ENCODE data around the gene SMC1B.
"Not testable (repeated sequence)": the region's sequence is repeated elsewhere in the genome, so short reads cannot be mapped to it uniquely, and the experiment has no call there.

The SMC1B gene

DNA sequence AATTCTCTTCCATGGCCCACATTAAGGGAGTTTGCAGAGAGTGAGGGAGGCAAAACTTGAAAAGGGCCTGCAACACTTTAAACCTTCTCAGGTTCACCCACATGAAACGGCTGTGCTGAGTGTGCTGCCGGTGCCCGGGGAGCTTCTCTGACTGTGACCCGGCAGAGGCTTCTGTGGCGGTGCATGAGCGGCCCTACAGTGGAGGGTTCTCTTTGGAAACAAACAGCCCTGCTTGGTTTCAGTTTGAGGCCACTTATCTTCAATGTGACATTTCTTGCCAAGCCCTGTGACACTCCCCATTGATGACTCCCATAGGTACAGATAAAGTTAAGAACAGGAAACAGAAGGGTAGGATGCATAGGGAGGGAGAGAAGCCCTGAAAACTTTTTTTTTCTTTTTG is 71.9 kb downstream of the SMC1B start:
- DNase-seq (ENCODE audit: low read depth): no peak

DNA sequence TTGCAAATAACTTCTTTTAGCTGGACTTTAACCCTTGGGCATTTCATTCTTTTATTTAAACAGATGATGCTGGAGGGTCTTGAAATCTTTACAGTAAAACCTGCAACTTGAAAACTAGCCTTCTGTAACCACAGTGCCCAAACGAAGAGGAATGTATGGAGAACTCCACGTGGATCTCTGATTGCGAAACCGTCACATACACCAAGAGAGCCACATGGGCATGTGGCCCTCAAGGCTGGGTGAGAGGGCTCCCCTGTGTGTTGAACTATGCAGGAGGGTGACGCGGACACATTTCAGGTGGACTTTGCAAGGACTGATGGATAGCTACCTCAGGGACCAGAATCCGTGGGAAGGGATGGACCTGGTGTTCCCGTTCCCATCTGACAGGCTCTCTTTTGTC is 73.1 kb downstream of the SMC1B start:
- DNase-seq (ENCODE audit: low read depth): no peak

DNA sequence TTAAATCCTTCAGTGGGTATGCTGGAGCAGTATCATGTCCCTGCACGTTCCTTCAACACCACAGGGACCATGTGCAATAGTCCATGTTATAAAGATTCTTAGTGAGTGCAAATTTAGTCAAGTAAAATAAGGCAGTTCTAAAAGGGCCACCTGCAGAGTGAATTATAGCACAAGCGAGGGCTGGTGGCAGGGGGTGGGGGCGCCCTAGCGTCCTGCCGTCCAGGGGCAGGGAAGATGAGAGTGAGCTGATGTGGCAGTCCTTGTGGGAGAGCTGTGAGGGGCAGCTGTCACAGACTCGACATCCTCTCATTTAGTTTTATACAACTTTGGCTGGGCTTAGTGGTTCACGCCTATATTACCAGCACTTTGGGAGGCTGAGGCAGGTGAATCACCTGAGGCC is 74.6 kb downstream of the SMC1B start:
- no peak for DNase-seq (ENCODE audit: low read depth)

DNA sequence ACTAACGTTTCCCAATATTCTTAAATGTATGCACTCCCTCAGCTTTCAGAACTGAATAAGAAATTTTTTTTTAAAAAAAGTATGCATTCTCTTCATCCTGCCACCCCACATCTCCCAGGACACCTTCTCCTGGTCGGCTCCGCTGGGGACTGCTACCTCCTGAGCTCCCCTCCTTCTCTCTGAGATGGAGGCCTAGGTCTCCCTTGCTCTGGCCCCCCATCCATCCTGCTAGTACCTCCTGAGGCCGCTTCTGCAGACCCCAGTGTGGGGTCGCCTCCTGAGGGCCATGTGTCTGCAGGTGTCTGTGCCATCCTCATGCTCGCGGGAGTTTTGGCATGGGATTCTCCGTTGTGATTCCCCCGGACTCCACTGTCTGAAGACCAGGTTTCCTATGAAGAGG is 75.9 kb downstream of the SMC1B start:
- DNase-seq (ENCODE audit: low read depth): no peak

DNA sequence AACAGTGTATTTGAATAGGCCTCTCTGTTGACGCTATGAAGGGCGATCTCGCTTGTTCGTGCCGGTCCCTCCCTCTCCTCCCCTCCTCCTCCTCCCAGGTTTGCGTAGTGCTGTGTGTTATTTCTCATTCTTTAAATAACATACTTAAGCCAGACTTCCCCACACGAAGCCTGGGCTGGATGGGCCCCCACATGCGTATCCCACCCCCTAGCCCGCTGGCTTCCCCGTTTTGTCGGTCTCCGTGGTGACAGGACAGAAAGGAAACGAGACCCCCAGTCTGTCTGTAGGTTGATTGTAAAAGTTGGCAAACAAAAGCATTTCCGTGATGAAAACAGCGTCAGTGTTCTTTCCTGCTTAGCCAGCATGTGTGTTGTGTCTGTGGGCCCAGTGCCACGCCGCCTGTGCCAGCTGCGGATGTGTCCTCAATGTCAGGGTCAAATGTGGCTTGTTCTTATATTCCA is 76.4 kb downstream of the SMC1B start:
- no peak for DNase-seq (ENCODE audit: low read depth)

DNA sequence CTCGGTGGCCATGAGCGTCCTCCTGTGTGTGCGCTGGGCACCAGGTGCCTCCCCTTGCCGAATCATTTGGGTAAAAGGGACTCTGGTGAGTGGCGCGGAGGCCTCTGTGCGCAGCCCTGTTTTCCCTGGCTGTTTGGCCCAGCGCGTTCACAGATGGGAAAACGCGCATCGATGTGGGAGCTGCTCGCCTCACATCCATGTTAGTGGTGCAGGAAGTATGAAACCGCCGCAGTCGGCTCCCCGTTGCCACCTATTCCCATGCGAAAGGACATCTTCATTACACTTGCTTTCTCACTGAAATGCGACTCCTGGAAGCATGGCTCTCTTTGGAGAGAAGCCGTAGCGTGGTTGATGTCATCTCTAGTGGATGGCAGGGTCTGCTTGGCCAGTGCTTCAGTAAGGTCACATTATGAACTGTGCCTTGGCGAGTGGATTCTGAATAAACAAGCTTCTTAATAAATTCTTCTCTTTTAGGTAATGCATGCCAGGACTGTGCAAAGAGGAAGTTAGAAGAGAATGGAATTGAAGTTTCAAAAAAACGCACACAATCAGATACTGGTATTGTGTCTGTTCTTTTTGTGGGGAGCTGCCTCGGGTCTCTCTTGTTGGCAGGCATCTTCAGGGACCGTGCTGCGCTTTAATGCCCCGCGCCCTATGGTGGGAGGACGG is 77.4 kb downstream of the SMC1B start:
- no peak for DNase-seq (ENCODE audit: low read depth)

DNA sequence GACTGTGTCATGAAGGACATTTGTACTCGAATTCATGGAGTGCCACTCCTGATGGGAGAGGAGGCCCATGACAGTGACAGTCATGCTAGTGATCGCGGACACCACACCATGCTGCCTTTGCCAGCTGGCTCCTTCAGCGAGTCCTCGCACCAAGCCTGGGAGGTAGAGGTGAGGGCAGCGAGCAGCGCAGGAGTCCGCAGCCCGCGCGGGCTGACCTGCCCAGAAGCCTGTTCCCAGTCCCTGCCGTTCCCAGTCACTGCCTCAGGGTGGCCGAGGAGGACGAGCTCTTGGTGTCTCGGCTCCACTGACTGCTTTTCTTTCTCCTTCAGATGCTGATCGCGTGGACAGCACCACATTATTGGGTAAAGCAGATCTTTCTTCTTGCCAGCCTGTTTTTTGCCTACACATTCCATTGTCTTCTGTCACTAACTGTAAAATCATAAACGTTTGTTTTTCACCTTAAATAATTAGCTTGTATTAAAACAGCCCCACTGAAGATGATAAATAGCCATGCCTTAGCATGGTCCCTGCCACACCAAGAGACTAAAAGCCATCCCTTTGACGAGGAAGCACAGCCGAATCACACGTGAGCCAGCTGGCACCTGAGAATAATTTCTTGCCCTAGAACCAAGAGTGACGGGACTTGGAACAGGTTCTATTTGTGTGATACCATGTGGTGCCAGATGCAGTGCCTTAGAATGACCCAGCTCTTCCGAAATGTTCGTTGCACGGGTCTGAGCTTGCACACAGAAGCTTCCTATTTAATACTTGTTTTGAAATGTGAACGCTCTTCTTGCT is 78.2 kb downstream of the SMC1B start:
- DNase-seq (ENCODE audit: low read depth): no peak

DNA sequence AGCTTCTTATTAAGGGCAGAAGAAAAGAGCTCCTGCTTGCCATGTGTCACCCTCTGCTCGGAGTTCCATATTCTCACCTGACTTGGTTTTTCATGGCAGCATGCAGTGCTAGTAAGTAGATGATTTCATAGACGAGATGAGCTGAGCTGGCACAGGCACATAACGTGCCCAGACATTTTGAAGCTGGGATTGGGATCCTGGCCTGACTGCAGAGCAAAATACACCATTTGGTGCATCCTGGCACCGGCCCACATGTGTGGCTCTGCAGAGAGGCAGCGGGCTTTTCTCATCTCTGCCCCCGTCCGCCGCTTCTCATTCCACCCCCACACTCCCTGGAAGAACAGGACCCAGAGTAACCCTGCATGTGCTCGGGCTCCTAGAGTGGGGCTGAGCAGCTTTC is 78.9 kb downstream of the SMC1B start:
- DNase-seq (ENCODE audit: low read depth): no peak

DNA sequence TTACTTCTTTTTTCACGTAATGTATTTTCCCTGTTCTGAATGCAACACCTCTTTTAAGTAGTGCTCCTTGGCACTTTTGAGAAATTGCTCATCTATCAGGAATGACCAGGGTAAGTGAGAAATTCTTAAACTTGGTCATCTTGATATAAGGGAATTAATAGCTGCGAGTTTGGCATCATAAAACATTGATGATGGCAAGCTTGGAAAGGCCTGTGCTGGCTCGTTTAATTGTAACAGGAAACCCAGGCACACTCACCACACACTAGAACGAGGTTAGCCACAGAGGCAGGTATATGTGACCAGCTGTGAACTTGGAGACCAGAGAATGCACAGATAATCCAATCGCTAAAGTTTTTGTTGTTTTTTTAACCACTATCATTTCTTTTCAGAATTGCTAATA is 79.3 kb downstream of the SMC1B start:
- DNase-seq (ENCODE audit: low read depth): no peak

DNA sequence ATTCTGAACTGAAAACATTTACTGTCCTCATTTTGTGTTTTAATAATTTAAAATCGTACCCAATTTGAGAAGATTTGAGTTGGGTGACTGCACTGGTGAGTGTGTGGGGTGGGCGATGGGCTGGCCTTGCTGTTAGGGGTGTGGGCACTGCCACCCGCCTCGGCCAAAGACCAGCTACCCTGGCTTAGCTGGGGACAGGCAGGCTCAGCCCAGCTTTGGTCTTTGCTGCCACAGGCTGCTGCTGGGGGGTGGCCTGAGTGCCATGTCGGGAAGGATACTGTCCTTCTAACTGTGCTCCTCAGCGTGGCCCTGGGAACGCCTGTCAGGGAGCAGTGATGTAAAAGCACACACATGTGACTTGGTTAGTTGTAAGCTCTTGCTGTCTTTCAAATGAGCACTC is 81.4 kb downstream of the SMC1B start:
- DNase-seq (ENCODE audit: low read depth): no peak

DNA sequence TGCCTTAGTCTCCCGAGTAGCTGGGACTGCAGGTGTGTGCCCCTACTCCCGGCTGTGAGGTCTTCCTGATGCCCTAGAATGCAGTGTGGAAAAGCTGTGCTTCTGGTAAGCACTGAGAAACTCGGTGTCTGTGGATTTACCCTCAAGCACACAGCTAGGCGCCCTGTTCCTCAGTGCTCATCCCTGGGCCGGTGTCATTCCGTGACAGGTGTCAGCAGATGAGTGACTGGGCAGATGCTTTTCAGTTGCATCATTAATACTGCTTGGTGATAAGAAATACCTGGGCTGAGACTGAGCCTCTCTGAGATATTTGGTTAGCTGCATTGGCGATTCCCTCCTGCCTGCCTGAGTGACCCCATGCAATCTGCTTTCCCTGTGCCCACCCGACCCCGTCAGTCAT is 81.9 kb downstream of the SMC1B start:
- no peak for DNase-seq (ENCODE audit: low read depth)

DNA sequence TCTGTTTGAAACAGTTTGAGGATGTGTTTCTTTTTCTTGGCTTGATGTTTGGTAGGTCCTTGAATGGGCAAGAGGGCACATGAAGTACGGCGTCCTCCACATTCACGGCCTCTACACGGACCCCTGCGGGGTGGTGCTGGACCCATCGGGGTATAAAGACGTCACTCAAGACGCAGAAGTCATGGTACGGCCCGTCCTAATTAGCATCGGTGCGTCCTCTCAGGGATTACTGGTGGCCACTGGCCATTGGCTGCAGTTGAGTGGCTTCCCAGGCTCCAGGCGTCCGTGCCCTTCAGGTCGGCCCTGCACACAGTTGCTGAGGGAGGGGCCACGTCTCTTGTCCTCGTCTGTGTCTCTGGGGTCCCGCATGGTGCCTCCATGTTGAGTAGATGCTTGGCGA is 82.9 kb downstream of the SMC1B start:
- DNase-seq (ENCODE audit: low read depth): no peak

DNA sequence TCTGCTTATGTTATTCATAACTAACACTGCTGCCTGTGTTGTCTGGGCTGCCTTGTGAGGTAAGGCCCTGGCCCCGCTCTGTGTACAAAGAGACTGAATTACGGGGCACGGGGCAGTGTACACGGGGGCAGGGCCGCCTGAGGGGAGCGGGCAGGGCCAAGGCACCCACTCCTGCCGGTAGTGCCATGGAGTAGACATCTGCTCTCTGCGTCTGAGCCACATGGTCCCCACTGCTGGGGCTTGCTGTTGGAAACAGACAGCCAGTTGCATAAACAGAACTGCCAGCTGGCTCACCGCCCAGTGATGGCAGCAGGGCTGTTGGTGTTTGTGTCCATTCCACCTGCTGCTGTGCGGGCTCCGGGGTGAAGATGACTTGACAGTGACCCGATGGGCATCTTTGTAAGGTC is 83.9 kb downstream of the SMC1B start:
- DNase-seq (ENCODE audit: low read depth): no peak

DNA sequence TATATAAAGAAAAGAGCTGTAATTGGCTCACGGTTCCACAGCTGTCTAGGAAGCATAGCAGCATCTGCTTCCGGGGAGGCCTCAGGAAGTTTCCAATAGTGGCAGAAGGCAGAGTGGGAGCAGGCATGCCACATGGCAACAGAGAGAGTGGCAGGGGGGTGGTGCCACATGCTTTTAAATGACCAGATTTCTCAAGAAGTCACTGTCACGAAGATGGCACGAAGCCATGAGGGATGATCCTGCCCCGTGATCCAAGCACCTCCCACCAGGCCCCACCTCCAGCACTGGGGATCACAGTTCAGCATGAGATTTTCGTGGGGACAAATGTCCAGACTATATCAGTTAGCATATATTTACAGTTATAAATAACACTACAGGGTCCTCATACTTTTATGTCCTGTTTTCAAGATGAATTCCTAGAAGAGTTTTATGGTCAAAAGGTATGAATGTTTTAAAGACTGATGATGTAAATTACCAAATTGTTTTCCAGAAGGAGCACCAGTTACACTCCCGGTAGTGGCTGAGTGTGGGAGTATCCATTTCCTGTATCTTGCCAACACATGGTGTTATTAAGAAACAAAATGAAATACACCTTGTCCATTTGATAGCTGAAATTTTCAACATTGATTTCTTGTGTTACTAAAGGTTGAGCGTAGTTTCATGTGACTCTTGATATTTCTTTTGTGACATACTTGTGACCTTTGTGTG is 84.4 kb downstream of the SMC1B start:
- no peak for DNase-seq (ENCODE audit: low read depth)

DNA sequence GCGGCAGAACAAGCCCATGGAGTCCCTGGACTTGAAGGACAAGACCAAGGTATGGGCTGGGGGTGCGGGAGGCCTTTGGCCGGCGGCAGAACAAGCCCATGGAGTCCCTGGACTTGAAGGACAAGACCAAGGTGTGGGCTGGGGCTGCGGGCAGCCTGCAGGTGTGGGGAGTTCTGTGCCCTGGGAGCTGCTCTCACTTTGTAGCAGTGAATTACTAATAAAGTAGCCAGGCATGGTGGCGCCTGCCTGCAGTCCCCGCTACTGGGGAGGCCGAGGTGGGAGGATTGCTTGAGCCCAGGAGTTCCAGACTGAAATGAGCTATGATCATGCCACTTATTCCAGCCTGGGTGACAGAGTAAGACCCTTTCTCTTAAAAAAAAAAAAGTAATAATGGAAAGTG is 85.1 kb downstream of the SMC1B start:
- DNase-seq (ENCODE audit: low read depth): not testable (repeated sequence)

DNA sequence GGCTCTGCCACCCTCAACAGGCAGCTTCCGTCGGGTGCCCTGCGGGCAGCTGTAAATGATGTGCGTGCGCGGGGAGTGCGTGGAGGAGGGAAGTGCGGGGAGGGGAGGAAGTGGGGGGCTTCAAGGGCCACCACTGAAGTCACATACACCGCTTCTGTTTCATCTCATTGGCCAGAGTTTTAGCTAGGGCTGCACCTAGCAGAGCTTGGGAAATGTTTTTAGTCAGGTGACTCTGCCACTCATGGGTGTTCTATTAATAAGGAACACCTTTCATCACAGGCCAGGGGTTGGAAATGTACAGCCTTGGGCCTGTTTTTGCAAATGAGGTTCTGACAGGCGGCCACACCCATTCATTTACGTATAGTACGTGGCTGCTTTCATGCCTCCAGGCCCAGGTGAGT is 89.1 kb downstream of the SMC1B start:
- DNase-seq (ENCODE audit: low read depth): no peak

DNA sequence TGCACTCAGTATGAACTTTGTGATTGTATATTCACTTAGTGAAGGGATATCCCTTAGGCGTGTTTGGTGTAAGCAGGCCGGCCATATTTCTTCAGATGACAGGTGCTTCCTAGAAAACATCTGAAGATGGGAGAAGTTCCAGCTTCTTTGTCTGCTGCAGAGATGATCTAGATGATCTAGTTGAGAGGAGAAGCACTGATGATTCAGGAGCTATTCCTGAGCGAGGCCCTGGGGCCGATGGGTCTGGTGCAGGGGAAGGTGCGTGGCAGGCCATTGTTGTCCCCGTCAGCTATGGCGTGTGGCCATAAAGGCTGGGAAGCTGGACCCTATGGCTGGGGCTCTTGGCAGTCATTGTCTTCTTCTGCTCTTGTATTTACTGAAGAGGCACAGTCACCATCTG is 89.7 kb downstream of the SMC1B start:
- DNase-seq (ENCODE audit: low read depth): no peak

DNA sequence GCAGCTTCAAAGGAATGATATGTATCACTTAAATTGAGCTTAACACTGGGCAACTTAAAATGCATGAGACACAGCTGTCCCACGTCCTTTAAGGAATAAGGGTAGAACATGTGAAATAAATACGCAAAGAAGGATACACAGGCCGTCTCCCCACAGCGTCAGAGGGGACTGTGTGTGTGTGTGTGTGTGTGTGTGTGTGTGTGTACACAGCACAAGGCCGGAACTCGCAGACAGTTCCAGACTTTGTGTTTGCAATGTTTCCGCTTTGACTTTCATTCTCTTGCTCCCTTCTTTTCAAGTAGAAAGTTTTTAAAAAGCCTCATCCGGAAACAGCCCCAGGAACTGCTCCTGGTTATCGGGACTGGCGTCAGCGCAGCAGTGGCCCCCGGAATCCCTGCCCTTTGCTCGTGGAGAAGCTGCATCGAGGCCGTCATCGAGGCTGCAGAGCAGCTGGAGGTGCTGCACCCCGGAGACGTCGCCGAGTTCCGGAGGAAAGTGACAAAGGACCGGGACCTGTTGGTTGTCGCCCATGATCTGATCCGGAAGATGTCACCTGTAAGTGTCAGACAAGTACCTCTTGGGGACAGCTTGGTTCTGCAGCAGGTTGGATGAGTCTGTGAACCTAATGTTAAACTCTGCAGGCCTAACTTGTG is 90.4 kb downstream of the SMC1B start:
- no peak for DNase-seq (ENCODE audit: low read depth)

DNA sequence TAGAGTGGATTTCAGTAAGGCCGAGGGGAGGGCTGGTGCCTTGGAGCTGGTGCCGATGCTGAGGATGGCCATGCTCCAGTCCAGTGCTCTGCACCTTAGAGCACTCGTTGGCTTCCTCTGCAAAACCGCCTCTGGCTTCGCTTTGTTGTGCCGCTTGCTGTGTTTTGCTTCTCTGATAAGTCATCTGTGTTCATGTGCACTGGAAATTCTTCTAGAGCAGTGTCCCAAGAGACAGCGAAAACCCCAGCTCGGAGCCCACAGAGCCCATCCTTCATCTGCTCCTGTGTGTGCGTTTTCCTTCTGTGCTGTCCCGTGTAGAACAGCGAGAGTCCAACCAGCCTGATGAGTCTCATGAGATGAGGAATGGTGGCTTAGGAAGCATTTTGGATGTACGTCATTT is 91.6 kb downstream of the SMC1B start:
- no peak for DNase-seq (ENCODE audit: low read depth)

DNA sequence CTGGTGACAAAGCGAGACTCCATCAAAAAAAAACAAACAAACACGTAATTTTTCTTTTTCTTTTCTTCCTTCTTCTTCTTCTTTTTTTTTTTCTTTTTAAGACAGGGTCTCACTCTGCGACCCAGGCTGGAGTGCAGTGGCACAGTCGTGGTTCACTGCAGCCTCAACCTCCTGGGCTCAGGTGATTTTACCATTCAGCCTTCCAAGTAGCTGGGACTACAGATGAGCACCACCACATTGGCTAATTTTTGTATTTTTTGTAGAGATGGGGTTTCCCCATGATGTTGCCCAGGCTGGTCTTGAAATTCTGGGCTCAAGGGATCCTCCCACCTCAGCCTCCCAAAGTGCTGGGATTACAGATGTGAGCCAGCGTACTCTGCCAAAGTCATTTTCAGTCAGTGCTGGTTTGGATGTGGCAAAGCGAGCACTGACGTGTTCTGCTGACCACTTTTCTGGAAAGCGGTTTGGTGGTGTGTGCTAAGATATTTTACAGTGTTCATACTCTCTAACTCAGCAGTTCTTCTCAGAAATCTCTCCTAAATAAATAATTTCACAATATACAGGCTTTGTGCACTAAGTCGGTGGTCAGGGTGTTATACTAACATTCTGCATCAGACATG is 92.9 kb downstream of the SMC1B start:
- no peak for DNase-seq (ENCODE audit: low read depth)

DNA sequence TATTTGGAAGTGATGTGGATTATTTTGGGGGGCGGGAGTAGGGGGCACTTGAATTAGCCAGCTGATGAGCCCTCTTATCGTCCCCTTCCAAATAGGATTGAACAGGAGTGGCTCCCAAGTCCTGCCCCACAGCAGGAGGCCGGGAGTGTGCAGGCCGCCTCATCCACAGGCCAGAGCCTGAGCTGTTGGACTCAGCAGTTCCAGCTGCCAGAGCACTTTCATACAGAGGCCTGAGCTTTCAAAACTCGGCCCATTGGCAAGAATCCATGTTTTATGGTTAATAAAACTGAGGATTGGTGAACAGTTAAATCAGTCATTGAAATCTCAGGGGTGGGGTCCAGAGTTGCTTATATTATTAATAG is 94.1 kb downstream of the SMC1B start:
- no peak for DNase-seq (ENCODE audit: low read depth)

Measured in stimulated activated CD8-positive, alpha-beta memory T cell treated with anti-CD3 and anti-CD28 coated beads, Interleukin-12 subunit alpha, Interleukin-12 subunit beta, amount 100 ng/mL, for 1 hour (primary cell).